Heart left ventricle (tissue), 16 donors: ENCODE results near the gene CENPQ. TPM values are rescaled to one million over a fixed set of nuclear protein-coding genes. Genes with fewer than 3 reads are reported as not detected.

Source experiments
- ATAC-seq, 4 donors: fragments of 200-7000 bp; cut with Tn5 transposase; one replicate each; pipeline ENCODE4 v1.9.1; 2020 to 2022; ENCODE audit warnings: moderate library complexity in 4 of 4, mild to moderate bottlenecking in 3 of 4, moderate number of reproducible peaks in 1 of 4
- DNase-seq, 5 donors: peaks; one replicate each; pipeline ENCODE4 v3.0.0-alpha.2; 2020
- H3K27ac ChIP-seq, 12 donors: fragments of 200-600 bp; sonication (generic) in 4 of 12; one replicate each; pipeline versions ENCODE4 v1.5.0 to v1.8.0; 2016 to 2022; ENCODE audit warnings: mild to moderate bottlenecking in 2 of 12
- H3K27me3 ChIP-seq, 9 donors: fragments of 200-600 bp; sonication (generic) in 2 of 9; one replicate each; pipeline versions ENCODE4 v1.5.1 to v1.8.0; 2016 to 2022; ENCODE audit warnings: mild to moderate bottlenecking in 3 of 9
- H3K36me3 ChIP-seq, 9 donors: fragments of 200-600 bp; sonication (generic) in 2 of 9; one replicate each; pipeline versions ENCODE4 v1.5.0 to v1.8.0; 2018 to 2022; ENCODE audit warnings: mild to moderate bottlenecking in 2 of 9
- H3K4me1 ChIP-seq, 12 donors: fragments of 200-600 bp; sonication (generic) in 4 of 12; one replicate each; pipeline versions ENCODE4 v1.5.0 to v1.8.0; 2016 to 2022; ENCODE audit warnings: mild to moderate bottlenecking in 3 of 12
- H3K4me3 ChIP-seq, 12 donors: fragments of 200-600 bp; sonication (generic) in 4 of 12; one replicate each; pipeline versions ENCODE4 v1.5.0 to v1.8.0; 2017 to 2022; ENCODE audit warnings: mild to moderate bottlenecking in 9 of 12, moderate library complexity in 4 of 12
- H3K9me3 ChIP-seq, 12 donors: fragments of 200-600 bp; sonication (generic) in 4 of 12; one replicate each; pipeline versions ENCODE4 v1.5.0 to v1.8.0; 2016 to 2022; ENCODE audit warnings: mild to moderate bottlenecking in 1 of 12
- POLR2A ChIP-seq, 2 donors: fragments of 450-650 bp; IDR thresholded peaks; one replicate each; pipeline ENCODE4 v1.6.1; 2017; ENCODE audit warnings: antibody characterized with exemption in 2 of 2, mild to moderate bottlenecking in 2 of 2, moderate library complexity in 2 of 2
- WGBS, 4 donors: extraction: QIAGEN DNeasy Blood & Tissue Kit in 2 of 4; methylation state at CpG; one replicate each; pipeline versions ENCODE4 v1.1.5 to v1.1.7; 2013 to 2018; 5-methylcytosine and 5-hydroxymethylcytosine counted together
- intact Hi-C, 10 donors: fragments of 100-400 bp; cut with DNase I; formaldehyde crosslinking; loops; one replicate each; pipeline versions ENCODE4 v1.11.1 to v1.14.2; 2022
- long read RNA-seq, 3 donors: library from polyadenylated mRNA; unstranded; transcript quantifications; one replicate each; pipeline ENCODE4 v2.0.0, GENCODE V29; 2020 to 2021
- polyA plus RNA-seq, 2 donors: library from polyadenylated mRNA; stranded (reverse); fragments of 200-250 nt; gene quantifications; one replicate each; pipeline ENCODE4 v1.2.3, GENCODE V29; 2013
- total RNA-seq, 9 donors: library from RNA; depleted of rRNA in 2 of 9; stranded (reverse); fragments of >200 nt in 2 of 9; fragmentation: NEBNext Ultra II Directional in 3 of 9; extraction: Animal tissue kit (Norgen Biotek cat#: 25700) in 3 of 9; gene quantifications; one replicate each; pipeline versions ENCODE4 v1.1.0 to v1.2.4, GENCODE V29; 2016 to 2023
- TF ChIP-seq, protein P1 (sequence below), 12 donors: fragments of 200-600 bp; sonication (generic) in 4 of 12; IDR thresholded peaks; one replicate each; pipeline versions ENCODE4 v1.5.0 to v1.8.0; 2018 to 2022; ENCODE audit warnings: antibody characterized with exemption in 12 of 12, mild to moderate bottlenecking in 5 of 12
- donor health status: ischemic (EF 13 %, LVEDD 7.1; RV severe dilation, severe dysfunction).
- donor health status: healthy with polysubstance abuse.
- donor health status: DM: no; HTN: yes; CAD: no.
- donor health status: DM: no; HTN: no; CAD: no.
- donor health status: ischemic (EF 25% LVEDD 6.9; RV normal size, moderate dysfunction).
- donor health status: ischemic (EF 25% LVEDD 5.7; RV mildly dilated, moderate dysfunction).
- donor health status: healthy.
- donor health status: DM: yes; HTN: yes; CAD: no.
- donor health status: ischemic (EF 35%, LVEDD 5.7; RV mildly dilated, moderate dysfunction).
- donor health status: nonischemic (EF 11% LVEDD 7.7; RV severe dilation, severe dysfunction).
- donor health status: DM: yes; HTN: yes; CAD: no.
- donor health status: PGD.
- donor health status: ischemic (EF 29% LVEDD 5.4; RV normal size, mild dysfunction).
- donor health status: nonischemic (EF 23%, LVEDD 6.1; RV moderate dilation, normal function).

Gene CENPQ, protein sequence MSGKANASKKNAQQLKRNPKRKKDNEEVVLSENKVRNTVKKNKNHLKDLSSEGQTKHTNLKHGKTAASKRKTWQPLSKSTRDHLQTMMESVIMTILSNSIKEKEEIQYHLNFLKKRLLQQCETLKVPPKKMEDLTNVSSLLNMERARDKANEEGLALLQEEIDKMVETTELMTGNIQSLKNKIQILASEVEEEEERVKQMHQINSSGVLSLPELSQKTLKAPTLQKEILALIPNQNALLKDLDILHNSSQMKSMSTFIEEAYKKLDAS
- total RNA-seq (1 to 10 TPM; 3.0 to 7.4 (median 4.9) TPM), polyA plus RNA-seq (10 to 100 TPM in 1 of 2 donors, 1 to 10 TPM in 1; 4.2 to 10.1 TPM)
- long read RNA-seq, donor 1, partial matches to known transcripts: 1 of 6 reads
- long read RNA-seq, donor 1, other reads (novel, unspliced or antisense): 3 of 6 reads
- long read RNA-seq, donor 2, partial matches to known transcripts: 2 of 5 reads
- long read RNA-seq, donor 2, other reads (novel, unspliced or antisense): 3 of 5 reads
- long read RNA-seq, donor 3, partial matches to known transcripts: 0 of 2 reads
- long read RNA-seq, donor 3, other reads (novel, unspliced or antisense): 0 of 2 reads

DNA sequence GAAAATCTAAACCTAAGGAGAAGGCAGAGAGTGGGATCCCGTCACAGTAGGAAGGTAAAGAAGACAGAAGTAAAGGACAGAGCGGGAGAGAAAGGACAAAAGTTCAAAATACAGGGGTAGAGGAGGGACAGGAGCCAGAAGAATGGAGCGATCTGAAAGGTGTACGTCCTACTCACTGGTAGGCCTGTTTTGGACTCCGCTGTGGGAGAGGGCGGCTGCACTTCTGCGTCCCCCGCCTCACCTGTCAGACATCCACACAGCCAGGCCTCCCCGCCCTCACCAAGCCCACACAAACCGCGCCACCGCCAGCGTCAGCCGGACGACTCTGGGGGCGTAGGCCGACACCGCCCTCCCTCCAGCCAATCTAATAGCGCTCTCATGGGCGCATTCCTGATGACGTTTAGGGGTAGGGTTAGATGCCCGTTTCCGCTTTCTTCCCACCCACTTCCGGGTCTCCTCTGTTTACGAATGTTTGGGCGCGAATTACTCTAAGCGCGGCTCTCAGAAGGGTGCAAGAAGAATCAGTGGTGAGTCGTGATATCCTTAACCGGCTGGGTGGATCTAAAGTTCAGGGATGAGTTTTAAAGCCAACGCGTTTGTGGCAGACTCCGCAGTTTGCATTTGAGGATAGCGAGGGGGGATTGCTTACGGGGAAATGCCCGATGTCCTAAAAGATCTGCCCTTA is at the start of gene CENPQ, which contains the start of gene MMUT:
TSS of gene CENPQ (plus strand) at position 444 of the 685 bp plus-strand sequence. CDS start 6,807 bp downstream, outside the sequence.
TSS of gene MMUT (minus strand) at position 327 of the 685 bp plus-strand sequence. CDS start 3,787 bp downstream, outside the sequence.
- peaks cover 0 to 16% (median 10%) of the 10 kb centered on the region in 9 donors for H3K36me3 ChIP-seq
- DNase-seq: peak; percentile 93 to 95 (median 94)
- TF ChIP-seq, protein P1, sequence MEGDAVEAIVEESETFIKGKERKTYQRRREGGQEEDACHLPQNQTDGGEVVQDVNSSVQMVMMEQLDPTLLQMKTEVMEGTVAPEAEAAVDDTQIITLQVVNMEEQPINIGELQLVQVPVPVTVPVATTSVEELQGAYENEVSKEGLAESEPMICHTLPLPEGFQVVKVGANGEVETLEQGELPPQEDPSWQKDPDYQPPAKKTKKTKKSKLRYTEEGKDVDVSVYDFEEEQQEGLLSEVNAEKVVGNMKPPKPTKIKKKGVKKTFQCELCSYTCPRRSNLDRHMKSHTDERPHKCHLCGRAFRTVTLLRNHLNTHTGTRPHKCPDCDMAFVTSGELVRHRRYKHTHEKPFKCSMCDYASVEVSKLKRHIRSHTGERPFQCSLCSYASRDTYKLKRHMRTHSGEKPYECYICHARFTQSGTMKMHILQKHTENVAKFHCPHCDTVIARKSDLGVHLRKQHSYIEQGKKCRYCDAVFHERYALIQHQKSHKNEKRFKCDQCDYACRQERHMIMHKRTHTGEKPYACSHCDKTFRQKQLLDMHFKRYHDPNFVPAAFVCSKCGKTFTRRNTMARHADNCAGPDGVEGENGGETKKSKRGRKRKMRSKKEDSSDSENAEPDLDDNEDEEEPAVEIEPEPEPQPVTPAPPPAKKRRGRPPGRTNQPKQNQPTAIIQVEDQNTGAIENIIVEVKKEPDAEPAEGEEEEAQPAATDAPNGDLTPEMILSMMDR (IDR thresholded peaks at IDR 0.05): no peak
- TF ChIP-seq POLR2A (IDR thresholded peaks at IDR 0.05): peak; percentile 70 to 73
- H3K4me1 ChIP-seq: peaks cover 0 to 36% (median 24%) of the 10 kb centered on the region in 12 donors
- H3K4me3 ChIP-seq: peak within 1 kb of the TSS; percentile 52 to 86 (median 72)
- ATAC-seq: peak; percentile 100
- H3K27ac ChIP-seq: peak within 1 kb of the TSS; percentile 43 to 94 (median 82)
- intact Hi-C loops: no loop called here
- H3K9me3 ChIP-seq: no peaks in the 10 kb centered on the region
- 0% methylated on average over 37 of the region's 37 CpGs for WGBS, 4 donors
- H3K27me3 ChIP-seq: no peaks in the 10 kb centered on the region

- Histone ChIP-seq H3K27ac (no peak overlapping the region), H3K4me1 (no peaks in the 10 kb centered on the region), H3K36me3 (no peaks in the 10 kb centered on the region), H3K9me3 (peaks cover 0 to 6% (median 0%) of the 10 kb centered on the region in 12 donors), H3K27me3 (no peaks in the 10 kb centered on the region), H3K4me3 (no peak overlapping the region)
- WGBS, 4 donors: 49 to 65% (median 55%) methylated on average over 1 of the region's 1 CpG
- intact Hi-C loops: loop anchor here in 2 of 10 donors (10.0 kb wide), 2 partner anchors 221 to 1631 kb away; partner anchors contain the start of gene OPN5 (in 1 of the 2)
- no peak for ATAC-seq
- TF ChIP-seq, protein P1 (IDR thresholded peaks at IDR 0.05): no peak
- TF ChIP-seq POLR2A (IDR thresholded peaks at IDR 0.05): no peak
- DNase-seq: no peak
Measured at GRCh38 chr6:49415358-49415757, 47.8 kb upstream of the CENPQ start.

GRCh38 chr6:49416195-49416594 is 47.0 kb upstream of the CENPQ start:
- Histone ChIP-seq H3K9me3 (peaks cover 0 to 6% (median 0%) of the 10 kb centered on the region in 12 donors), H3K27ac (no peak overlapping the region), H3K27me3 (no peaks in the 10 kb centered on the region), H3K4me1 (no peaks in the 10 kb centered on the region), H3K36me3 (no peaks in the 10 kb centered on the region), H3K4me3 (no peak overlapping the region)
- ATAC-seq (no peak), DNase-seq (no peak)
- no peak for TF ChIP-seq POLR2A (IDR thresholded peaks at IDR 0.05)
- TF ChIP-seq, protein P1 (IDR thresholded peaks at IDR 0.05): no peak
- intact Hi-C loops: loop anchor here in 2 of 10 donors (10.0 kb wide), 2 partner anchors 221 to 1631 kb away; partner anchors contain the start of gene OPN5 (in 1 of the 2)
- WGBS, 4 donors: 79 to 89% (median 83%) methylated on average over 4 of the region's 4 CpGs
